Subcutaneous adipose tissue (tissue), 4 donors: Measurements from ENCODE around the gene SZT2. TPM values are rescaled to one million over a fixed set of nuclear protein-coding genes. Genes with fewer than 3 reads are reported as not detected.

Experiments used
- CTCF ChIP-seq: fragments of 450-650 bp; IDR thresholded peaks from one replicate; pipeline ENCODE4 v1.5.1; 2016; ENCODE audit warnings: low read depth, mild to moderate bottlenecking, control low read depth, antibody characterized with exemption, moderate library complexity
- total RNA-seq, 4 donors: library from RNA; depleted of rRNA; stranded (reverse); fragments of >200 nt; gene quantifications; one replicate each; pipeline ENCODE4 v1.1.0, GENCODE V29; 2016

SZT2 gene
- total RNA-seq, 4 donors from 2014 or later, result 27.1 to 62.7 (median 31.3) TPM

- TF ChIP-seq CTCF, result no peak
Observed at GRCh38 chr1:43469932-43470331, 80.2 kb downstream of the SZT2 start.

DNA sequence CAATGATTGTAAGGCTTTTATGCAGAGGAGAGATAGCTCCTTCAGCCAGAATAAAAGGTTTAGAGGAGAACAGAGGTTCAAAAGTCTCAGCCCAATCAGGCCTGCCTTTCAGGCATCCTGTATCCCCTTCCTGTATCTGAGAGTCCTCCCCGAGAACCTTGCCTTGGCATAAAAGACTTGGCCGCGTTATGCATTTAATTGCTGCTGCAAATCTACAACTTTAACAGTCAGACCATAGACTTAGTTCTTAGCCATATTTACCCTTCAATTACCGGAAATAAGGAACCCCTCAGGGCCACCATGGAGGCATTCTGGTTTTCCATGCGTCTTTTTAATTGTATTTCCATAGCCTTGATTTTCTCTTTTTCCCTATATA lies 82.4 kb downstream of the SZT2 start:
- no peak for TF ChIP-seq CTCF

- TF ChIP-seq CTCF, result no peak
Observed at GRCh38 chr1:43473463-43473862, 83.8 kb downstream of the SZT2 start.

DNA sequence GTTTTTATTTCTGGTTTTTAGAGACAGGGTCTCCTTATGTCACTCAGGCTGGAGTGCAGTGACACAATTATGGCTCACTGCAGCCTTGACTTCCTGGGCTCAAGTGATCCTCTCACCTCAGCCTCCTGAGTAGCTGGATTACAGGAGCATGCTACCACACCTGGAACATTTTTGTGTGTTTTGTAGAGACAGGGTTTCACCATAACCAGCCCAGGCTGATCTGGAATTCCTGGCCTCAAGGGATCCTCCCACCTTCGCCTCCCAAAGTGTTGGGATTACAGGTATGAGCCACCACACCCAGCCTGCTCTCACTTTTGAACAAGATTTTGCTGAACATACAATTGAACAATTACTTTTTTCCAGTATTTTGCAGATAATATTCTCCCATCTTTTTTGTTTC lies 88.0 kb downstream of the SZT2 start:
- TF ChIP-seq CTCF, result no peak

GRCh38 chr1:43479414-43479813 lies 89.7 kb downstream of the SZT2 start:
- TF ChIP-seq CTCF, result no peak

- no peak for TF ChIP-seq CTCF
Observed at GRCh38 chr1:43481491-43481890, 91.8 kb downstream of the SZT2 start.

DNA sequence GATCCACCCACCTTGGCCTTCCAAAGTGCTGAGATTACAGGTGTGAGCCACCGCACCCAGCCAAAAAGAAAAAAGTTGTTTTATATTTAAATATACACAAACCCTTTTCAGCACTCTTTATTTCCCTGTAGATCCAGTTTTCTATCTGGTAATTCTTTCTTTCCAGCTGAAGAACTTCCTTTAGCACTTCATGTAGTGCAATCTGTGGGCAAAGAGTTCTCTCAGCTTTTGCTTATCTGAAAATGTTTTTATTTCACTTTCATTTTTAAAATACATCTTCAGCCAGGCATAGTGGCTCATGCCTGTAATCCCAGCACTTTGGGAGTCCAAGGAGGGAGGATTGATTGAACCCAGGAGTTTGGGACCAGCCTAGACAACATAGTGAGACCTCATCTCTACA lies 92.5 kb downstream of the SZT2 start:
- no peak for TF ChIP-seq CTCF

DNA sequence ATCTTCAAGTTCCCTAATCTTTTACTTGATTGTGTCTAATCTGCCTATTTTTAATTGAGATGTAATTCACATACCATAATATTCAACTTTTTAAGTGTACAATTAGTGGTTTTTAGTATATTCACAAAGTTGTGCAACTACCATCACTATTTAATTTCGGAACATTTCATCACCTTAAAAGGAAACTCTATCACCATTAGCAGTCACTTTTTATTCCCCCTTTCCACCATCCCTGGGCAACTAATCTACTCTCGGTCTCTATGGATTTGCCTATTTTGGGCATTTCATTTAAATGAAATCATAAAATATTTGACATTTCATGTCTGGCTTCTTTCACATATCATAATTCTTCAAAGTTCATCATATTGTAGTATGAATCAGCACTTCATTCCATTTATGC lies 94.7 kb downstream of the SZT2 start:
- TF ChIP-seq CTCF, result no peak
